ENCODE measurements around the gene ARHGAP29.

GRCh38 chr1:94253456-94254017 lies 16.2 kb upstream of the ARHGAP29 start:
- TF ChIP-seq SMC3 (IDR thresholded peaks at IDR 0.05), result no peak
- no peak for TF ChIP-seq PBX3 (IDR thresholded peaks at IDR 0.05)
- no peak for TF ChIP-seq CTCF (IDR thresholded peaks at IDR 0.05)
- no peak for TF ChIP-seq POLR2AphosphoS2 (conservative IDR thresholded peaks at IDR 0.05; ENCODE audit: low read length)
- TF ChIP-seq CBX8 (IDR thresholded peaks at IDR 0.05), result no peak
- TF ChIP-seq POLR2A (IDR thresholded peaks at IDR 0.05; ENCODE audit: low read length), result no peak
- TF ChIP-seq, protein P1, sequence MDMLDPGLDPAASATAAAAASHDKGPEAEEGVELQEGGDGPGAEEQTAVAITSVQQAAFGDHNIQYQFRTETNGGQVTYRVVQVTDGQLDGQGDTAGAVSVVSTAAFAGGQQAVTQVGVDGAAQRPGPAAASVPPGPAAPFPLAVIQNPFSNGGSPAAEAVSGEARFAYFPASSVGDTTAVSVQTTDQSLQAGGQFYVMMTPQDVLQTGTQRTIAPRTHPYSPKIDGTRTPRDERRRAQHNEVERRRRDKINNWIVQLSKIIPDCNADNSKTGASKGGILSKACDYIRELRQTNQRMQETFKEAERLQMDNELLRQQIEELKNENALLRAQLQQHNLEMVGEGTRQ (IDR thresholded peaks at IDR 0.05), result no peak
- no peak for TF ChIP-seq MAFK (IDR thresholded peaks at IDR 0.05; ENCODE audit: partially characterized antibody)
- TF ChIP-seq ZFP36 (IDR thresholded peaks at IDR 0.05; ENCODE audit: borderline replicate concordance, partially characterized antibody), result no peak
- TF ChIP-seq SREBF2 (IDR thresholded peaks at IDR 0.05), result no peak
- TF ChIP-seq EP300 (IDR thresholded peaks at IDR 0.05), result no peak
